Aorta (tissue), 5 donors: ENCODE results near the gene KBTBD13. TPM values are rescaled to one million over a fixed set of nuclear protein-coding genes. Genes with fewer than 3 reads are reported as not detected.

Experiments
- ATAC-seq: fragments of 200-7000 bp; cut with Tn5 transposase; one replicate; pipeline ENCODE4 v1.9.1; 2022; ENCODE audit warnings: moderate library complexity; ENCODE audit not compliant: low FRiP score
- DNase-seq, 2 donors: peaks; one replicate each; pipeline ENCODE4 v3.0.0-alpha.2; 2020
- H3K27ac ChIP-seq, 2 donors: one replicate each; pipeline ENCODE4 v1.5.1; 2013; ENCODE audit warnings: low read length in 2 of 2, mild to moderate bottlenecking in 2 of 2, moderate library complexity in 2 of 2, control low read depth in 1 of 2, inconsistent platforms in 1 of 2, low read depth in 1 of 2
- H3K27me3 ChIP-seq, 2 donors: one replicate each; pipeline ENCODE4 v1.6.1; 2013; ENCODE audit warnings: control low read depth in 1 of 2, low read length in 1 of 2, mild to moderate bottlenecking in 1 of 2, moderate library complexity in 1 of 2; ENCODE audit not compliant: insufficient read depth in 2 of 2, control insufficient read depth in 1 of 2
- H3K36me3 ChIP-seq, 2 donors: one replicate each; pipeline ENCODE4 v1.6.1; 2013; ENCODE audit warnings: control low read depth in 1 of 2, low read length in 1 of 2, mild to moderate bottlenecking in 1 of 2; ENCODE audit not compliant: insufficient read depth in 2 of 2, control insufficient read depth in 1 of 2
- H3K4me1 ChIP-seq, 2 donors: one replicate each; pipeline ENCODE4 v1.6.1; 2013; ENCODE audit warnings: low read length in 2 of 2, control low read depth in 1 of 2, mild to moderate bottlenecking in 1 of 2, moderate library complexity in 1 of 2; ENCODE audit not compliant: insufficient read depth in 2 of 2, control insufficient read depth in 1 of 2
- H3K4me3 ChIP-seq, 2 donors: one replicate each; pipeline ENCODE4 v1.5.1; 2013; ENCODE audit warnings: low read length in 2 of 2, control low read depth in 1 of 2, mild to moderate bottlenecking in 1 of 2
- H3K9me3 ChIP-seq: one replicate; pipeline ENCODE4 v1.6.1; 2013; ENCODE audit warnings: mild to moderate bottlenecking, low read length; ENCODE audit not compliant: control insufficient read depth
- WGBS, 2 donors: extraction: QIAGEN DNeasy Blood & Tissue Kit; methylation state at CpG; one replicate each; pipeline ENCODE4 v1.1.7; 2013; 5-methylcytosine and 5-hydroxymethylcytosine counted together
- intact Hi-C, 2 donors: fragments of 100-400 bp; cut with DNase I; formaldehyde crosslinking; loops; one replicate each; pipeline versions ENCODE4 v1.14.2 to v1.15.0; 2022
- polyA plus RNA-seq, 2 donors: library from polyadenylated mRNA; stranded (reverse); fragments of 200-250 nt; gene quantifications; one replicate each; pipeline ENCODE4 v1.2.3, GENCODE V29; 2013
- total RNA-seq, 2 donors: library from RNA; stranded (reverse); fragmentation: NEBNext Ultra II Directional; extraction: Animal tissue kit (Norgen Biotek cat#: 25700); gene quantifications; one replicate each; pipeline ENCODE4 v1.2.1, GENCODE V29; 2021
- donor health status: healthy with polysubstance abuse.
- donor health status: Bipolar disorder and iron deficiency.
- donor health status: DM: no; HTN: no; CAD: no.
- donor health status: DM: no; HTN: no; CAD: no.
- donor health status: DM: yes; HTN: yes; CAD: no.

The KBTBD13 gene
- total and polyA plus RNA-seq, 4 donors: 0.05 to 1.5 (median 0.87) TPM

DNA sequence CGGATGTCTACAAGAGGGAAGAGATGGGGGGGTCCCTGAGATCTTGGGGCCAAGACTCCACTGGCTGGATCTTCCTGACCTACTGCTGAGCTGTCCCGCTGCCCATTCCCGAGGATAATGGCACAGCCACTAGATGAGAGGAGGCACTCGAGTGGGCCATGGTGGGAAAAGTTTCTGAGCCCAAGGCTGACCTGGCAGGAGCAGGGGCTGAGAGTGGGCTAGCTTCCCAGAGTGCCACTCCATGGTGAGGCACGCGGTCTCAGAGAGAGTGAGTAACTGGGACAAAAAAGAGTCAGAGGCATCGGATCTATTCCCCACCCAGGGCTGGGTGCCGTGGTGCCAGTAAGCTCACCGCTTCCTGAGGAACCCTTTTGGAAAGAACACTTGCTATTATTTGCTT is 20.4 kb upstream of the KBTBD13 start:
- DNase-seq (no peak), ATAC-seq (no peak)
- Histone ChIP-seq H3K27me3 (no peaks in the 10 kb centered on the region), H3K27ac (peak overlapping the region in 1 of 2 donors; percentile 82), H3K36me3 (peaks cover 4 to 13% of the 10 kb centered on the region in 2 donors), H3K4me3 (no peak overlapping the region), H3K9me3 (no peaks in the 10 kb centered on the region), H3K4me1 (no peaks in the 10 kb centered on the region)
- 17 to 35% methylated on average over 9 of the region's 9 CpGs for WGBS, 2 donors
- intact Hi-C loops: loop anchor here in 1 of 2 donors (5.0 kb wide), 1 partner anchor 36 kb away; no protein-coding TSS in a partner anchor

DNA sequence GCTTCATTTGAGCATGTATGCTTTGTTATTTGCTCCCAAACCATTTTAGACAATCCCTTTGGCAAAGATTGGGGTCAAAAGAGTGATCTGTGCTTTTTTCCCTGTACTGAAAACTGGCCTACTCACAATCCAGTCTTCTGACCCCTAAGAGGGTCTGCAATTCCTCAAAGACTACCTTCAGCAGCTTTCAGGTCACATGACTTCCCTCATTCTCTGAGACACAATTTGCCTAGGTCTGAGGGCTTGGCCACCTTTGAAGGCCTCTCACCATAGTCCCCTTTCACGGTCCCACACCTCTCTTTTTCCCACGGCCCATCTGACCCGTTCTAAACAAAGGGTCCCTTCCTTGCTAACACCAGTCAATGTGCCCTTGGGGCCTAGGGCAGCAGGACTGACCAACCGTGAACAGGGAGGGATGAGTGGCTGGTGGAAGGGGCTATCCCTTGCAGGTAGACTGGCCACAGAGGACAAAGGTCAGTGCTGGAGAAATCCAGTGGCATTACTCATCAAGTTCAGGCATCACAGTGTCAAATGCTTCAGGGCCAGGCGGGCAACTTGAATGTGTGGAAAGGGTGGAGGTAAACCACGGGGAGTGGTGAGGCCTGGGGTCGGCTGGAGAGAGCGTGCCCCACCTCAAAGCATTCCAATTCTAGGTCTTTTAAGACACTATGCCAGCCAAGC is 19.5 kb upstream of the KBTBD13 start:
- Histone ChIP-seq H3K27me3 (no peaks in the 10 kb centered on the region), H3K27ac (peak overlapping the region; percentile 28 to 45), H3K36me3 (peaks cover 4 to 11% of the 10 kb centered on the region in 2 donors), H3K4me1 (no peaks in the 10 kb centered on the region), H3K4me3 (no peak overlapping the region), H3K9me3 (no peaks in the 10 kb centered on the region)
- intact Hi-C loops: loop anchor here in 1 of 2 donors (5.0 kb wide), 1 partner anchor 35 kb away; no protein-coding TSS in a partner anchor
- ATAC-seq (no peak), DNase-seq (no peak)
- 61 to 64% methylated on average over 8 of the region's 8 CpGs for WGBS, 2 donors

DNA sequence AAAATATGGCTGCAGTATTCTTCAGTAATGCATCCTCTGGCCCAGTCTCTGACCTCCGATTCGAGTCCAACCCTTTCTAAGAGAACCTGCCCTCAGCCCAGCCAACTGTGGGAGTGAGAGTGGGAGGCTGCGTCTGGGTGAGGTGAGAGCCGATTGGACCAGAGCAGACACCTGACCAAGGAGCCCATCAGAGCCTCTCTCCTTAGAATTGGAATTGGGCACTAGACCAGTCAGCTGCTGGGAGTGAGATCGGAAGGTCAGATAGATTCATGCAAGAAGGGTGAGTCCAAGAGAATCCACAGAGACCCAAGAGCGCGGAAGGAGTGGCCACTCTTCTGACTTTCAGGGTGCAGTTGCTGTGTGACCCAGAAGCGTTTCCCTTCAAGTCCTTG is 19.0 kb upstream of the KBTBD13 start:
- ATAC-seq (no peak), DNase-seq (no peak)
- H3K36me3 ChIP-seq: peaks cover 4 to 11% of the 10 kb centered on the region in 2 donors
- intact Hi-C loops: loop anchor here in 1 of 2 donors (5.0 kb wide), 1 partner anchor 35 kb away; no protein-coding TSS in a partner anchor
- no peaks in the 10 kb centered on the region for H3K9me3 ChIP-seq
- H3K4me1 ChIP-seq: peaks cover 0 to 3% of the 10 kb centered on the region in 2 donors
- WGBS, 2 donors: 56% methylated on average over 8 of the region's 8 CpGs
- H3K27me3 ChIP-seq: no peaks in the 10 kb centered on the region
- H3K4me3 ChIP-seq: no peak overlapping the region
- peak overlapping the region in 1 of 2 donors; percentile 26 for H3K27ac ChIP-seq

DNA sequence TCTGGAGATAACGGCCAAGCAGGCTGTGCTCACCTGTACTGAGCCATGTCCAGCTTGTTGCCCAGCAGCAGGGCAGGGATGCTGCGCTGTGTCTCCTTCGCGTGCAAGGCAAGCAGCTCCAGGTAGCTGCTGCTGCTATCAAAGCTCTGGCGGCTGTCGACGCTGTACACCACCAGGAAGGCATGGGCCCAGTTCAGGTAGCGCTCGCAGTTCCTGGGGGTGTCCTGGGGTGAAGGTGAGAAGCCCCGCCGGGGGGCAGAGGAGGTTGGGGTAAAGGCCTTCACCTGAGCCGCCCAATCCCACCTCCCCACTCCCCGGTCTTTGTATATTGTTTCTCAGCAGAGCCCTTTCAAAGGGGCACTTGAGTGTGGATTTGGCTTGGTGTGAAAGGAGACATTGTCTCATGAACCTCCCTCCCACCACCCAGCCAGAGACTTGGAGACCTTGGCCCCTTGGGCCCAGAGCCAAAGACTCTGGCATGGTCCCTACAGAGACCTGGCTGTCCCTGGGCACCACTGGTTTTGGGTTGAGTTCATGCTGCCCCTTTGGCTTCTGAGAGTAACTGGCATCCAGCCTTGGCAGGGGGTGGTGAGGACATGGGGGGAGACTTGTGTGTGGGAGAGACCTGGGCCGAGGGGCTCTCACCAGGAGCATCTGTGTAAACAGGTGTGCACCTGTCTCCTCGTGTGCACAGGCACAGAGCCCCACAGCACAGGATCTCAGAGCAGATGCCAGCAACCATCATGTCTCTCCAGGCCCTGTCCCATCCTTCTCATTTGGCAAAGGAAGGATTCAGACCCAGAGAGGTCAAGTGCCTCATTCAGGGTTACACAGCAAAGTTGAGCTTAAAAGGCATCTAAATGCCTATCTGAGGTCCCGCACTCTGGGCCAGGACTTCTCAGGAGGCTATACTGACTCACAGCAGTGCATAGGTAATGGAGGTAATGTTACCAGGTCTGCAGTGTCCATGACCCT is 17.9 kb upstream of the KBTBD13 start:
- H3K4me1 ChIP-seq: peaks cover 0 to 6% of the 10 kb centered on the region in 2 donors
- H3K27me3 ChIP-seq: no peaks in the 10 kb centered on the region
- peak overlapping the region; percentile 43 to 61 for H3K27ac ChIP-seq
- intact Hi-C loops: loop anchor here in 1 of 2 donors (5.0 kb wide), 1 partner anchor 34 kb away; no protein-coding TSS in a partner anchor
- DNase-seq (peak; percentile 15 to 21), ATAC-seq (no peak)
- WGBS, 2 donors: 71 to 76% methylated on average over 16 of the region's 16 CpGs
- no peaks in the 10 kb centered on the region for H3K9me3 ChIP-seq
- no peak overlapping the region for H3K4me3 ChIP-seq
- peaks cover 0 to 7% of the 10 kb centered on the region in 2 donors for H3K36me3 ChIP-seq

DNA sequence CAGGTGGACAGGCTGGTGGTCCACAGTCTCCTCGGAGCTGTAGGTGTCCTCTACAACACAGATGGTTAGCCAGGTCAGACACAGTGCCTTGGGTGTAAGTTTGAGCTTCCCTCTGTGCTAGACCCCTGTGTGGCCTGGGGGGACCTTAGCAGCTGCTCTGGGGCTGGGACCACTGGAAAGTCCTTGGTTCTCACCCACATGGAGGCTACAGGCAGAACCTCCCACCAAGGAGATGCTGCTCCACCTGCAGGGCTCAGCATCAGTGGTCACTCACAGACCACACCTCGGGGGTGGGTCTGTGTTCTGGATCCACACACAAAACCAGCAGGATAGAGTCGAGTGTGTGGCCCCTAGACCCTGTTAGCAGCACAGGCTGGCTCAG is 17.2 kb upstream of the KBTBD13 start:
- peak overlapping the region; percentile 43 to 61 for H3K27ac ChIP-seq
- intact Hi-C loops: loop anchor here in 1 of 2 donors (5.0 kb wide), 1 partner anchor 33 kb away; no protein-coding TSS in a partner anchor
- H3K4me3 ChIP-seq: no peak overlapping the region
- peaks cover 0 to 7% of the 10 kb centered on the region in 2 donors for H3K36me3 ChIP-seq
- H3K4me1 ChIP-seq: peaks cover 0 to 6% of the 10 kb centered on the region in 2 donors
- no peaks in the 10 kb centered on the region for H3K9me3 ChIP-seq
- DNase-seq: peak in 1 of 2 donors; percentile 45
- WGBS, 2 donors: 73 to 85% methylated on average over 3 of the region's 3 CpGs
- no peak for ATAC-seq
- no peaks in the 10 kb centered on the region for H3K27me3 ChIP-seq

DNA sequence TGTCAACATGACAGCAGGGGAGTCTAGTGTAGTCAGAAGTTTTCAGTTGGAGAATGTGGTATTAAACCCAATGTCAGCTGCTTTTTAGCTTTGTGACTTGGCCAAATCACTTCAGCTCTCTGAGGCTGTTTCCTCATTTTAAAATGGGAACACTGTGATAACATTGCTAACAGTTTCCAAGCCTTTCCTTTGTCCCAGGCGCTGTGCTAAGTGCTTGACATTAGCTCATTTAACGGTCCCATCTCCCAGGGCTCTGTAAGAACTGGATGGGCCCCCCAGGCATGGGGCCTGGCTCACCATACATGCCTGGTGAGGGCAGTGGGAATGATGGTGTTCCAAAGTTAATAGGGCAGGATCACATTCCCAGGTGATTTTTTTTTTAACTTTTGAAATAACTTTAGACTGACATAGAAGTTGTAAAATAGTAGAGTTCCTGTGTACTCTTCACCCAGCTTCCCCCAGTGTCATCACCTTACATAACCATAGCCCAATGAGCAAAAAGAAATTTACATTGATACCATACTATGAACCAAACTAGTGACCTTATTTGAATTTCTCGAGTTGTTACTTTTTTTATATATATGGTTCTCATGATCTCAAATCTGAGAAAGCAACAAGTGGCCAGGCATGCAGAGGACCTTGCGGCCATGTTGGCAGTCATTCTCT is 16.5 kb upstream of the KBTBD13 start:
- no peaks in the 10 kb centered on the region for H3K9me3 ChIP-seq
- H3K27ac ChIP-seq: peak overlapping the region; percentile 43 to 84
- H3K4me3 ChIP-seq: no peak overlapping the region
- peaks cover 0 to 6% of the 10 kb centered on the region in 2 donors for H3K36me3 ChIP-seq
- H3K4me1 ChIP-seq: peaks cover 0 to 9% of the 10 kb centered on the region in 2 donors
- DNase-seq: peak in 1 of 2 donors; percentile 28
- WGBS, 2 donors: 24 to 30% methylated on average over 4 of the region's 4 CpGs
- ATAC-seq: peak; percentile 20
- intact Hi-C loops: loop anchor here in 1 of 2 donors (5.0 kb wide), 1 partner anchor 32 kb away; no protein-coding TSS in a partner anchor
- no peaks in the 10 kb centered on the region for H3K27me3 ChIP-seq

DNA sequence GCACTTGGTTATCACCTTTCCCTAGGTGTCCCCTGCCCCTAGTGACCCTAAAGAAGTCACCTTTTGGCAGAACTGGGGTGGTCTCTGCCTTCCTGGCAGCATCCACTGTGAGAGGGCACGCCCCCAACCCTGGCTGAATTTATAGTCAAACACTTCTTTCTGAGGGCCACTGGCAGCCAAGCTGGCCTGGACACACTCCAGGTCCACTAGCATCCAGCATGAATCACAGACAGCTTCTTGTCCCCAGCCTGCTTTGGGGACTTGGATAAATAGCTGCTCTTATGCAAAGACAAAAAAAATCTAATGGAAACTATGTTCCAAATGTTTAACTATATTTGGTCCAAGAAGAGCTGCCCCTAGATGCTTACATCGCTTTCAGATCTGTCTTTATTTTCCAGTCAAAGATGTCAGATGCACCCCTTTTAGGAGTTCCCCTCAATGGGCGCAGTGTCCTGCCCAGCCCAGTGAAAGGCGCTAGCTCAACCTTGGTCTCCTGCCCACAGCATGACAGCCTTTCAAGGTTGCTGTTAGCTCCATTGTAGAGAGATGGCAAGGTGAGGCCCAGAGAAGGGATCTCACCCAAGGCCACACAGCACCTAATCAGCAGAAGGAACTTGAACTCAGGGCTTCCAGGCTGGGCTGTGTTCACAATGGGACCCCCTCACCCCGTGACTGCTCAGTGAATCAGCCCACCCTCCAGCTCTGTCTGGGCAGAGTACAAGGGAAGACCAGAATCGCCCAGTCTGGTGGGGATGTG is 15.7 kb upstream of the KBTBD13 start:
- 43 to 51% methylated on average over 6 of the region's 6 CpGs for WGBS, 2 donors
- H3K27ac ChIP-seq: peak overlapping the region; percentile 43 to 84

More for the DNA sequence above, 15.7 kb upstream of the KBTBD13 start:
- H3K4me3 ChIP-seq: no peak overlapping the region
- peaks cover 2 to 11% of the 10 kb centered on the region in 2 donors for H3K4me1 ChIP-seq
- peak; percentile 77 to 90 for DNase-seq
- no peaks in the 10 kb centered on the region for H3K27me3 ChIP-seq
- ATAC-seq: peak; percentile 46
- no peaks in the 10 kb centered on the region for H3K9me3 ChIP-seq
- peaks cover 0 to 6% of the 10 kb centered on the region in 2 donors for H3K36me3 ChIP-seq
- intact Hi-C loops: no loop called here
